Progenitor cell of endocrine pancreas (in vitro differentiated cells): ENCODE data around the gene ZCCHC8. TPM values are rescaled to one million over a fixed set of nuclear protein-coding genes. Genes with fewer than 3 reads are reported as not detected.

ENCODE experiments used
- DNase-seq: peaks from one replicate; pipeline ENCODE4 v3.0.0; 2021; ENCODE audit warnings: low spot score; ENCODE audit not compliant: unreplicated experiment
- H3K27ac Mint-ChIP-seq: 2 replicates; pipeline ENCODE4 v1.8.0; 2021; ENCODE audit warnings: mild to moderate bottlenecking, moderate library complexity, mixed read lengths
- H3K27me3 Mint-ChIP-seq: 2 replicates; pipeline ENCODE4 v1.8.0; 2021; ENCODE audit warnings: mixed read lengths
- H3K36me3 Mint-ChIP-seq: 2 replicates; pipeline ENCODE4 v1.8.0; 2022; ENCODE audit warnings: mixed read lengths; ENCODE audit not compliant: insufficient read depth
- H3K4me1 Mint-ChIP-seq: 2 replicates; pipeline ENCODE4 v1.8.0; 2021; ENCODE audit warnings: low read depth, mixed read lengths
- H3K4me3 Mint-ChIP-seq: 2 replicates; pipeline ENCODE4 v1.8.0; 2021; ENCODE audit warnings: low read depth, mild to moderate bottlenecking, moderate library complexity, mixed read lengths
- H3K9me3 Mint-ChIP-seq: 2 replicates; pipeline ENCODE4 v1.8.0; 2021; ENCODE audit warnings: low read depth, mixed read lengths
- total RNA-seq: library from RNA; stranded (reverse); gene quantifications from 2 replicates; pipeline ENCODE4 v1.2.1, GENCODE V29; 2021
- TF ChIP-seq, protein P1 (sequence below): fragments of 200-600 bp; sonication (generic); IDR thresholded peaks from one replicate; pipeline ENCODE4 v1.5.0; 2021; ENCODE audit warnings: antibody characterized with exemption, mild to moderate bottlenecking; ENCODE audit not compliant: unreplicated experiment

The ZCCHC8 gene
- total RNA-seq, 1 donor from 2014 or later = 33.4 TPM

DNA sequence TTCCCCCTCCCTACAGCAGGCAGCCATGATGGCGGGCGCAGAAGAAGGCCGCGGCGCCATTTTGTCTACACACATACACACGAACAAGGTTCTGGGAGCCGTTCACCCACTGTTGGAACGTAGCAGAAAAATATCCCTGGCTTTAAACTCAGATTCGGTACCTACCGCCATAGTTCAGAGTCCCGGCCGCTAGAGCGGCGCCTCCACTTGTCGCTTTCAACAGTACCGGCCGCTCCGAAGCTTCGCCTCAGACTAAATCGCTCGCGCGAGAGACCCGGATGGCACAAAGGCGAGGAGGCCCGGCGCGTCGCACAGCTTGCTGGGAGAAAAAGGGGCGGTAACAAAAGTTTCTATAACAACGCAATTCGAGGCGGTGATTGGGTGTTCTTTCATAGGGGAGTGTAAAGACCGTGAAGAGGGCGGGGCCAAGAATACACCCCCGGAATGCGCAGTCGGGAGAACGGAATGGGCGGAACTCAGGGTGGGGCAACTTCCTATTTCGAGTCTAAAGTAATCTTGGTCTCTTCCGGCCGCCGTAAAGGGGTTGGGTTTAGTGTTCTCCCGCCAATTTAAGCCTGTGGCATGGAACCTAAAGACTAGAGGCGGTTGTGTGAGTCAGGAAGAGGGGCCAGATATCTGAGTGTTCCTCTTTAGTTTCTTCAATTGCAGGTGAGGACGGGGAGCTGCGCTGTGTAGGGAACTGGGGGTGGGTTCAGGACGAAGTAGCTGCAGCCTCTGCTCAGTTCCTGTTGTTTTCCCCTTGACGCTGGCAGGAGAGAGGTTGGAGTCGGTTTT is 26.1 kb upstream of the ZCCHC8 start, which contains the start of the genes KNTC1 and RSRC2:
KNTC1 (plus strand) TSS at position 567 of the 795 bp plus-strand sequence. CDS start 2,815 bp downstream, outside the sequence.
RSRC2 (minus strand) TSS at position 254 of the 795 bp plus-strand sequence; CDS start at position 171, 83 bp downstream.
- no peak within 1 kb of the TSS for H3K4me3 Mint-ChIP-seq
- TF ChIP-seq, protein P1, sequence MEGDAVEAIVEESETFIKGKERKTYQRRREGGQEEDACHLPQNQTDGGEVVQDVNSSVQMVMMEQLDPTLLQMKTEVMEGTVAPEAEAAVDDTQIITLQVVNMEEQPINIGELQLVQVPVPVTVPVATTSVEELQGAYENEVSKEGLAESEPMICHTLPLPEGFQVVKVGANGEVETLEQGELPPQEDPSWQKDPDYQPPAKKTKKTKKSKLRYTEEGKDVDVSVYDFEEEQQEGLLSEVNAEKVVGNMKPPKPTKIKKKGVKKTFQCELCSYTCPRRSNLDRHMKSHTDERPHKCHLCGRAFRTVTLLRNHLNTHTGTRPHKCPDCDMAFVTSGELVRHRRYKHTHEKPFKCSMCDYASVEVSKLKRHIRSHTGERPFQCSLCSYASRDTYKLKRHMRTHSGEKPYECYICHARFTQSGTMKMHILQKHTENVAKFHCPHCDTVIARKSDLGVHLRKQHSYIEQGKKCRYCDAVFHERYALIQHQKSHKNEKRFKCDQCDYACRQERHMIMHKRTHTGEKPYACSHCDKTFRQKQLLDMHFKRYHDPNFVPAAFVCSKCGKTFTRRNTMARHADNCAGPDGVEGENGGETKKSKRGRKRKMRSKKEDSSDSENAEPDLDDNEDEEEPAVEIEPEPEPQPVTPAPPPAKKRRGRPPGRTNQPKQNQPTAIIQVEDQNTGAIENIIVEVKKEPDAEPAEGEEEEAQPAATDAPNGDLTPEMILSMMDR = no peak
- H3K27ac Mint-ChIP-seq = peak within 1 kb of the TSS; percentile 2
- H3K36me3 Mint-ChIP-seq = peaks cover 9% of the 10 kb centered on the region
- peaks cover 21% of the 10 kb centered on the region for H3K4me1 Mint-ChIP-seq
- no peaks in the 10 kb centered on the region for H3K9me3 Mint-ChIP-seq
- peak; percentile 96 for DNase-seq
- no peaks in the 10 kb centered on the region for H3K27me3 Mint-ChIP-seq

DNA sequence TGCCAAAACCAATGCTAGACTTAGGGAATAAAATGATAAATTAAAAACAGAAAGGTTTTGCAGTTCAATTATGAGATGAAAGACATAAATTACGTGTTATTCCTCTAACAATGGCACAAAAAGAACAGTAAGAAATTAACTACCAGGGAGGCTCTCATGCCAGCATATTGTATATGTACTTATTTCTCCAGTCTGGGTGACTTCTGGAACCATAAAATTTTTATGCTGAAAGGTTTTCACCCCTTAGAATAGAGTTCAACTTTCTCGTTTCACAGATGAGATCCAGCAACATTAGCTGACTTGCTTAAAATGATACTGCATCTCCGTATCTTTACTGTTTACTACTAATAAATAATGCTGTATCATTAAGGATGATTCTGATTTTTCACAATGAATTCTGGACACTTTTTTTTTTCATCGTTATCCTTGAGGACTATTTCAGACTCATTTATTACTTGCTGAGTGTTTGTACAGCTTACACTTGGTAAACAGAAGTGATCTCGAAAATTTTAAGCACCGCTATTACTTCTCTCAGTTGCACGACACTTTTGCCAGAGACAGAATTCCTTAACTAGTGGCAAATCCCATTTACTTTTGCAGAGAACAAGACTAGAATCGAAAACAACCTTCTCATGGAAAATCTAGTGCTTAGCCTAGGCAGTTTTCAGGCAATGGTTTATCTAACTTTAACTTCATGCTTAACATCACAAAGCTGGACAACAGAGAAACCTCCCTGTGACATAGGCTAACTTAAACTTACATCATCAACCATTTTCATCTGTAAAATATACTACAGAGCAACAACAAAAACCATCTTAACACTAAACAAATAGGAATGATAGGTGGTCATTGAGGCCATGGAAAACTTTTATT is 23.4 kb upstream of the ZCCHC8 start:
- Mint-ChIP-seq H3K27ac (peak overlapping the region; percentile 95), H3K4me3 (peak overlapping the region; percentile 94), H3K36me3 (peaks cover 19% of the 10 kb centered on the region), H3K4me1 (peaks cover 21% of the 10 kb centered on the region), H3K27me3 (no peaks in the 10 kb centered on the region), H3K9me3 (no peaks in the 10 kb centered on the region)
- TF ChIP-seq, protein P1 = no peak
- DNase-seq = no peak

DNA sequence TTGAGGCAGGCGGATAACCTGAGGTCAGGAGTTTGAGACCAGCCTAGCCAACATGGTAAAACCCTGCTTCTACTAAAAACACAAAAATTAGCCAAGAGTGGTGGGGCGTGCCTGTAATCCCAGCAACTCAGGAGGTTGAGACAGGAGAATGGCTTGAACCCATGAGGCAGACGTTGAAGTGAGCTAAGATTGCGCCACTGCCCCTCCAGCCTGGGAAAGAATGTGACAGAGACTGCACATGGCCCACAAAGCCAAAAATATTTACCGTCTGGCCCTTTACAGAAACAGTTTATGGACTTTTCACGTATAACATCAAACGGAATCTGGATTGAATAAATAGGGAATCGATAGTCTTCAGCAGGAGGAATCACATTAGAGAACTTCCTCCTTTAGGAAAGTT is 22.5 kb upstream of the ZCCHC8 start:
- peaks cover 22% of the 10 kb centered on the region for H3K36me3 Mint-ChIP-seq
- H3K27ac Mint-ChIP-seq = peak overlapping the region; percentile 95

DNA sequence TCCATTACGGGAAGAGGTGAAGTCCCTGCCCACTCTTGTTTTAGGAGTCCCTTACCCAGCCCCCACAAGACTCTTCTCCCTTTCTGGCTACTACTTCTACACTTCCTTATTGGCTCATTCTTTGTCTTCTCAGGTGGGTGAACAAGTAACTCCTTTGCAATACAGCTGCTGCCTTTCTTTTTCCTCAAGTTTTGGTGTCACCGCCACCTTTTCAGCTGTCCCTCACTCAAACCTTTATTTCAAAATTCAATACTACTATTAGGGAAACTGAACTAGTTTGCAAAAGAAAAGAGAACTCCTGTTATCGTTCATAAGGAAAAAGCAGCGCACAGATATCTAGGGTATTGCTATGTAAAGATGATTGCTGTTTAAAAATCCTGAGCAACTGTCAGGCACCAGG is 19.9 kb upstream of the ZCCHC8 start:
- Mint-ChIP-seq H3K4me1 (peaks cover 21% of the 10 kb centered on the region), H3K36me3 (peaks cover 38% of the 10 kb centered on the region), H3K4me3 (no peak overlapping the region)

More for the DNA sequence above, 22.5 kb upstream of the ZCCHC8 start:
- no peak for DNase-seq
- TF ChIP-seq, protein P1 = no peak
- Mint-ChIP-seq H3K4me3 (peak overlapping the region; percentile 94), H3K4me1 (peaks cover 21% of the 10 kb centered on the region), H3K27me3 (no peaks in the 10 kb centered on the region), H3K9me3 (no peaks in the 10 kb centered on the region)

More for the DNA sequence above, 19.9 kb upstream of the ZCCHC8 start:
- Mint-ChIP-seq H3K27ac (peak overlapping the region; percentile 67), H3K27me3 (no peaks in the 10 kb centered on the region), H3K9me3 (no peaks in the 10 kb centered on the region)
- TF ChIP-seq, protein P1 = no peak
- no peak for DNase-seq
